GM21528 (cell line): ENCODE data around the gene CSTPP1.
"Not testable (repeated sequence)": the region's sequence is repeated elsewhere in the genome, so short reads cannot be mapped to it uniquely, and the experiment has no call there.

Experiments
- ATAC-seq: cut with Tn5 transposase; IDR thresholded peaks from one replicate; pipeline ENCODE4 v1.9.1; 2021; ENCODE audit warnings: mild to moderate bottlenecking, moderate library complexity; ENCODE audit not compliant: unreplicated experiment, low FRiP score

CSTPP1 gene

GRCh38 chr11:47033439-47033838 lies 96.9 kb downstream of the CSTPP1 start:
- ATAC-seq: no peak

- no peak for ATAC-seq
Measured at GRCh38 chr11:47034091-47034490, 97.5 kb downstream of the CSTPP1 start.

DNA sequence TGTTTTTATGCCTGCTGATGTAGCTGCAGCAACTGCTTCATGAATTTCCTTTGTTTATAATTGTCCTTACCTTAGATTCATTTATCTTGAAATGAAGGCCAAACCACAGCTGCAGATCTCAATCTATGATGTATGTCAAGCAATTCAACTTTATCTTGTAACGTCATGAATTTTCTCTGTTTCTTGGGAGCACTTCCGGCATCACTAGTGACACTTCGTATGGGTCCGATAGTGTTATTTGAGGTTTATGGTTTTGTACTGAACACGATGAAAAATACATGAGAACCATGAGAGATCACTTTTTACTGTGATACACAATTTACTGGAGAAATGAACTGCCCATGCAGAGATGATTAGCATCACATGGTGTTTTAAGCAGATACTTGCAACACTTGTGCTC lies 98.5 kb downstream of the CSTPP1 start:
- ATAC-seq: no peak

GRCh38 chr11:47044119-47044518 lies 107.6 kb downstream of the CSTPP1 start:
- no peak for ATAC-seq

- ATAC-seq: no peak
Measured at GRCh38 chr11:47047972-47048371, 111.4 kb downstream of the CSTPP1 start.

DNA sequence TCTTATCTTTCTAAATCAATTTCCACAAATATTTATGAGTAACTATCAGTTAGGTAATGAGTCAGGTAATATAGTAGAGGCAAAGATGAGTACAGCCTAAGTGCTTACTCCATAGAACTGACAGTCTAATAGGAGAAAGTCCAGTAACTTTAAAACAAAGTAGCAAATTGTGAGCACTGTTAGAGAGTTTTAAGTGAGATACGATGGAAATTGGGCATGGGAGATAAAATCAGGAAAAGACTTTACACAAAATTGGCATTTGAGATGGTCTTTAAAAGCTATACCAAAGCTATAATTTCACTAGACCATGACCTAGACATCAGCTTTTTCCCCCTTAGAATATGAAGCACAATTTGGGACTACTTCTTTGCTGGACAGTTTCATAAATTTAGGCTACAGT lies 113.7 kb downstream of the CSTPP1 start:
- ATAC-seq: no peak

DNA sequence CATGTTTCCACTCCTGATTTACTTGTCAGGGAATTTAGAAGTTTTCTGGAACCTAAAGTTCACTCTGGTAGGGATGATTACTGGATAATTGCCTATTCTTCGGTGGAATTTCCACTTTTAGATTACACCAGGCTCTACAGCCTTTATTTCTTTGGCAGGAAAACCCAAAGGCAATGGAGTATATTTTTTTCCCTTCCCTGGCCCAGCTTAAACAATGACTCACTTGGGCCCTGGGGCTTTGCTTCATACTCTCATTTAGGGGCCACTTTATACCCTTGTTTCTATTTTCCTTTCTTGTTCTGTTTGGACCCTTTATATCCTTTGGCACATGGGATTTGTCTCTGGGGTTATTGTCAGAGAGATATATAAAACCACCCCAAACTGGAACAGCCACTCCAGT lies 114.7 kb downstream of the CSTPP1 start:
- no peak for ATAC-seq

DNA sequence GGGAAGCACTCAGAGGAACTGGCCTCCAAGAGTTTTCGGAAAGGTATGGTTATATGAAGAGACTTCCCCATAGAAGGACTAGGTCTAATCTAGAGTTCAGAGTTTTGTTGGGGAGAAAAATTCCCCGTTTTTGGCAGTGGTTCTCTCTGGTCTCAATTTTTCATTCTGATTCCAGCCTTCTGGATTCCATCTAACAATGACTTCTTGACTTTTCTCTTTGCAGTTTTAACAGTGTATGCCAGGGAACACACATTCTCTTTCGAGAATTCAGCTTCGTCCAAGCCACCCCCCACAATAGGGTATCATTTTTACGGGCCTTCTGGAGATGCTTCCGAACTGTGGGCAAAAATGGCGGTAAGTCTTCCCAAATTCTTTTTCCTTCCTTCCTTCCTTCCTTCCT lies 115.6 kb downstream of the CSTPP1 start:
- ATAC-seq: no peak

GRCh38 chr11:47052576-47052975 lies 116.0 kb downstream of the CSTPP1 start:
- no peak for ATAC-seq

- no peak for ATAC-seq
Measured at GRCh38 chr11:47055534-47055933, 119.0 kb downstream of the CSTPP1 start.

GRCh38 chr11:47056261-47056915 lies 119.8 kb downstream of the CSTPP1 start:
- no peak for ATAC-seq

- no peak for ATAC-seq
Measured at GRCh38 chr11:47057365-47057764, 120.8 kb downstream of the CSTPP1 start.

DNA sequence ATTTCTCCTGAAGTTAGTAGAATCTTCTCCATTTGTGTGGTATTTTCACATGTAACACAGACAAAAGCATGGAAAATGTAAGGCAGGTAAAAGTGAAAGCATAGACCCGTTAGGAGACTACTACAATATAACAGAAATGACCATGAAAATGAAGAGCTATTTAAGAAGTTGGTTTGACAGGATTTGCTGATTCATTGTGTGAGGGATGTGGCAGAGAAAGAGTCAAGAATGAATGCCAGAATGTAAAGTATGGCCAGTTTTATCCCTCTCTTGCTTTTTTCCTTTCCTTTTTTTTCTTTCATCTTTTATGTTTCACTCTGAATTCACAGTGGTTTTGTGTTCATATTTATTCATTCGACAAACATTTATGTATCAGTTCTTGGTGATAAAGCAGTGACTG lies 124.2 kb downstream of the CSTPP1 start:
- no peak for ATAC-seq

- ATAC-seq: no peak
Measured at GRCh38 chr11:47061429-47062178, 125.0 kb downstream of the CSTPP1 start.

- no peak for ATAC-seq
Measured at GRCh38 chr11:47062736-47063135, 126.2 kb downstream of the CSTPP1 start.

GRCh38 chr11:47067401-47067800 lies 130.8 kb downstream of the CSTPP1 start:
- no peak for ATAC-seq

DNA sequence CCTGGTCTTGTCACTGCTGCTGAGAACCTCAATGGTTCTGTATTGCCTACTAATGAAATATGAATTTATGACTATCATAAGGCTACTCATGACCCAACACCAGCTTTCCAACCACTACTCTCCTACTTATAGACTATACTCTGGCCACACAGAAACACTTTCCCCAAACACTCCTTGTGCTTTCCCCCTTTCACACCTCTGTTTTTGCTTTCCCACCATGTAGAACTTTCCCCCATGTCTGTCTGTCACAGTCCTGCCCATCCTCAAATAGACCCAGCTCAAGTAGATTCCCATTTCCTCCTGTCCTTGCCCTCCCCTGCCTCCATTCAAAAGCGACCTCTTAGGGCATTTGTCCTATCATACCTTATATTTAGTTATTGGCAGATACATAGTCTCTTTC lies 134.2 kb downstream of the CSTPP1 start:
- no peak for ATAC-seq

- ATAC-seq: no peak
Measured at GRCh38 chr11:47071341-47071740, 134.8 kb downstream of the CSTPP1 start.

- no peak for ATAC-seq
Measured at GRCh38 chr11:47071791-47072261, 135.3 kb downstream of the CSTPP1 start.

DNA sequence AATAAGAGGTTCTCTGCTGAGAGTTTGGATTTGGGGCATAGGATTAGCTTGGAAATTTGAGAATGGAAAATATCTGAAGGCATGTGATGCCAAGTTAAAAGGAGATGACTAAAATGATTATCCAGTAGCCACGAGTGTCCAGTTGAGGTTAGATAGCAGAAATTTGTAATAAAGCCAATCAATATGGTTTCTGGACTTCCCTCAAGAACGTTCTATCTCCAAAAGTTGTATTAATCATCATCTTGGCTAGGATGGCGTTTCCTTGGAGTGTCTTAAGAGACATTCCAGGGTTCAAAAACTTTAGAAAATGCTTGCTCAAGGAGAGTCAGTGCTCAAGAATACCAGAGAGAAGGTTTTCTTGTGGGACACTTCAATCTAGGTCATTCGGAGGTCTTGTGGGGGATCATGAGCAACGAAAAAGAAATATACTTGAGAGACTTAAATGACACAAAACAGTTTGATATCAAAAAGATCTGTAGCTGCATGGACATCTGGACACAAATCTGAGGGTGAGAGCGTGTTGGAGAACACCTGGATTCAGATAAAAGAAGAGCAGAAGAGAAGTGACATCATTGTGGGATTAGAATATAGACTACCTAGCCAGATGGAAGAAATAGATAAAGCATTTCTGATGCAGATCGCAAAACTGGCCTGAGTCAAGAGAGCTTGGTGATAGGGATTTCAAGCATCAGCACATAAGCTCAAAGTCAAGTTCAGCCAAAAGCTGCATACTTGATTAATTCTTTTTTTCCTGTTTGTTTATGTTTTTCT lies 142.4 kb downstream of the CSTPP1 start:
- ATAC-seq: no peak

GRCh38 chr11:47080775-47081174 lies 144.2 kb downstream of the CSTPP1 start:
- not testable (repeated sequence) for ATAC-seq
